SK-N-SH treated with all-trans-retinoic acid at 6 μM for 48 hours (cell line): ENCODE data around the gene SAP30L.

Source experiments
- ARNTL ChIP-seq: fragments of 450-650 bp; formaldehyde crosslinking; IDR thresholded peaks from 2 replicates; pipeline ENCODE4 v1.5.0; 2020; ENCODE audit warnings: low read depth, mild to moderate bottlenecking, moderate library complexity, borderline replicate concordance
- CSDC2 ChIP-seq: fragments of 250-450 bp; sonication (Bioruptor Pico); IDR thresholded peaks from 2 replicates; pipeline ENCODE4 v1.5.0; 2020; ENCODE audit warnings: mild to moderate bottlenecking, moderate library complexity
- ESRRG ChIP-seq: fragments of 250-450 bp; sonication (Bioruptor Pico); IDR thresholded peaks from 2 replicates; pipeline ENCODE4 v1.6.1; 2021; ENCODE audit warnings: mild to moderate bottlenecking
- GLIS3 ChIP-seq: fragments of 250-450 bp; sonication (Bioruptor Pico); IDR thresholded peaks from 2 replicates; pipeline ENCODE4 v1.5.0; 2020; ENCODE audit warnings: mild to moderate bottlenecking, moderate library complexity
- ISL1 ChIP-seq: fragments of 250-450 bp; sonication (Bioruptor Pico); IDR thresholded peaks from 2 replicates; pipeline ENCODE4 v2.1.2; 2022; ENCODE audit warnings: mild to moderate bottlenecking, moderate library complexity
- PPARA ChIP-seq: fragments of 250-450 bp; sonication (Bioruptor Pico); IDR thresholded peaks from 2 replicates; pipeline ENCODE4 v1.5.0; 2020; ENCODE audit warnings: mild to moderate bottlenecking, borderline replicate concordance
- SNAI2 ChIP-seq: fragments of 250-450 bp; sonication (Bioruptor Pico); IDR thresholded peaks from 2 replicates; pipeline ENCODE4 v1.5.0; 2020; ENCODE audit warnings: mild to moderate bottlenecking, moderate library complexity
- ZFP3 ChIP-seq: fragments of 250-450 bp; sonication (Bioruptor Pico); IDR thresholded peaks from 2 replicates; pipeline ENCODE4 v1.5.0; 2020; ENCODE audit warnings: mild to moderate bottlenecking, moderate library complexity
- ZFP30 ChIP-seq: fragments of 450-650 bp; formaldehyde crosslinking; IDR thresholded peaks from 2 replicates; pipeline ENCODE4 v1.5.0; 2022; ENCODE audit warnings: mild to moderate bottlenecking, moderate library complexity
- ZNF8 ChIP-seq: fragments of 450-650 bp; formaldehyde crosslinking; IDR thresholded peaks from 2 replicates; pipeline ENCODE4 v1.5.0; 2020; ENCODE audit warnings: mild to moderate bottlenecking, moderate library complexity
- TF ChIP-seq, protein P1 (sequence below): fragments of 250-450 bp; sonication (Bioruptor Pico); IDR thresholded peaks from 2 replicates; pipeline ENCODE4 v1.8.0; 2021; ENCODE audit warnings: low read depth, mild to moderate bottlenecking, moderate library complexity, borderline replicate concordance
- TF ChIP-seq, protein P2 (sequence below): fragments of 250-450 bp; sonication (Bioruptor Pico); IDR thresholded peaks from 2 replicates; pipeline ENCODE4 v1.5.0; 2020; ENCODE audit warnings: mild to moderate bottlenecking, moderate library complexity
- TF ChIP-seq, protein P3 (sequence below): fragments of 250-450 bp; sonication (Bioruptor Pico); IDR thresholded peaks from 2 replicates; pipeline ENCODE4 v1.8.0; 2020; ENCODE audit warnings: mild to moderate bottlenecking, moderate library complexity, borderline replicate concordance

DNA sequence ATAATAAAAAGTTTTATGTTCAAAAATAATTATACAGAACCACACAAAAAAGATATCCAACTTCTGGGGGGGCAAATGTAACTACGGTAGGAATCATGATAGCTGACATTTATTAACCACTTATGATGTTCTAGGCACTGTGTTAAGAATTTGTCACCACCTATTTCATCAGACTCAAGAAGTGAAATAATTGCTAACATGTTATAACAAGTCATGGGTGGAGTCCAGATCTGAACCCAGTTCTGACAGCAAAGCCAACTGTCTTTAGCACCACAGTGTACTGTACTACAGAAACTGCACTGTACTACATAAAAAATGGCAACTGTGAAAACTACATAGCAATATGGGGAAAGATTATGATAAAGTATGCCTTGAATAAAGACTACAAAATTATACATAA, 3.0 kb upstream of the SAP30L start:
- TF ChIP-seq, protein P1, sequence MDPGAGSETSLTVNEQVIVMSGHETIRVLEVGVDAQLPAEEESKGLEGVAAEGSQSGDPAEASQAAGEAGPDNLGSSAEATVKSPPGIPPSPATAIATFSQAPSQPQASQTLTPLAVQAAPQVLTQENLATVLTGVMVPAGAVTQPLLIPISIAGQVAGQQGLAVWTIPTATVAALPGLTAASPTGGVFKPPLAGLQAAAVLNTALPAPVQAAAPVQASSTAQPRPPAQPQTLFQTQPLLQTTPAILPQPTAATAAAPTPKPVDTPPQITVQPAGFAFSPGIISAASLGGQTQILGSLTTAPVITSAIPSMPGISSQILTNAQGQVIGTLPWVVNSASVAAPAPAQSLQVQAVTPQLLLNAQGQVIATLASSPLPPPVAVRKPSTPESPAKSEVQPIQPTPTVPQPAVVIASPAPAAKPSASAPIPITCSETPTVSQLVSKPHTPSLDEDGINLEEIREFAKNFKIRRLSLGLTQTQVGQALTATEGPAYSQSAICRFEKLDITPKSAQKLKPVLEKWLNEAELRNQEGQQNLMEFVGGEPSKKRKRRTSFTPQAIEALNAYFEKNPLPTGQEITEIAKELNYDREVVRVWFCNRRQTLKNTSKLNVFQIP (CRISPR knock-in tag), result no peak
- TF ChIP-seq ARNTL (no peak), SNAI2 (no peak), ISL1 (CRISPR knock-in tag) (no peak), ZFP30 (no peak), PPARA (CRISPR knock-in tag) (no peak), CSDC2 (CRISPR knock-in tag) (no peak), GLIS3 (CRISPR knock-in tag) (no peak), ZFP3 (CRISPR knock-in tag) (no peak), ZNF8 (CRISPR knock-in tag) (no peak), ESRRG (CRISPR knock-in tag) (no peak)
- TF ChIP-seq, protein P2, sequence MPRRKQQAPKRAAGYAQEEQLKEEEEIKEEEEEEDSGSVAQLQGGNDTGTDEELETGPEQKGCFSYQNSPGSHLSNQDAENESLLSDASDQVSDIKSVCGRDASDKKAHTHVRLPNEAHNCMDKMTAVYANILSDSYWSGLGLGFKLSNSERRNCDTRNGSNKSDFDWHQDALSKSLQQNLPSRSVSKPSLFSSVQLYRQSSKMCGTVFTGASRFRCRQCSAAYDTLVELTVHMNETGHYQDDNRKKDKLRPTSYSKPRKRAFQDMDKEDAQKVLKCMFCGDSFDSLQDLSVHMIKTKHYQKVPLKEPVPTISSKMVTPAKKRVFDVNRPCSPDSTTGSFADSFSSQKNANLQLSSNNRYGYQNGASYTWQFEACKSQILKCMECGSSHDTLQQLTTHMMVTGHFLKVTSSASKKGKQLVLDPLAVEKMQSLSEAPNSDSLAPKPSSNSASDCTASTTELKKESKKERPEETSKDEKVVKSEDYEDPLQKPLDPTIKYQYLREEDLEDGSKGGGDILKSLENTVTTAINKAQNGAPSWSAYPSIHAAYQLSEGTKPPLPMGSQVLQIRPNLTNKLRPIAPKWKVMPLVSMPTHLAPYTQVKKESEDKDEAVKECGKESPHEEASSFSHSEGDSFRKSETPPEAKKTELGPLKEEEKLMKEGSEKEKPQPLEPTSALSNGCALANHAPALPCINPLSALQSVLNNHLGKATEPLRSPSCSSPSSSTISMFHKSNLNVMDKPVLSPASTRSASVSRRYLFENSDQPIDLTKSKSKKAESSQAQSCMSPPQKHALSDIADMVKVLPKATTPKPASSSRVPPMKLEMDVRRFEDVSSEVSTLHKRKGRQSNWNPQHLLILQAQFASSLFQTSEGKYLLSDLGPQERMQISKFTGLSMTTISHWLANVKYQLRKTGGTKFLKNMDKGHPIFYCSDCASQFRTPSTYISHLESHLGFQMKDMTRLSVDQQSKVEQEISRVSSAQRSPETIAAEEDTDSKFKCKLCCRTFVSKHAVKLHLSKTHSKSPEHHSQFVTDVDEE (CRISPR knock-in tag), result no peak
- TF ChIP-seq, protein P3, sequence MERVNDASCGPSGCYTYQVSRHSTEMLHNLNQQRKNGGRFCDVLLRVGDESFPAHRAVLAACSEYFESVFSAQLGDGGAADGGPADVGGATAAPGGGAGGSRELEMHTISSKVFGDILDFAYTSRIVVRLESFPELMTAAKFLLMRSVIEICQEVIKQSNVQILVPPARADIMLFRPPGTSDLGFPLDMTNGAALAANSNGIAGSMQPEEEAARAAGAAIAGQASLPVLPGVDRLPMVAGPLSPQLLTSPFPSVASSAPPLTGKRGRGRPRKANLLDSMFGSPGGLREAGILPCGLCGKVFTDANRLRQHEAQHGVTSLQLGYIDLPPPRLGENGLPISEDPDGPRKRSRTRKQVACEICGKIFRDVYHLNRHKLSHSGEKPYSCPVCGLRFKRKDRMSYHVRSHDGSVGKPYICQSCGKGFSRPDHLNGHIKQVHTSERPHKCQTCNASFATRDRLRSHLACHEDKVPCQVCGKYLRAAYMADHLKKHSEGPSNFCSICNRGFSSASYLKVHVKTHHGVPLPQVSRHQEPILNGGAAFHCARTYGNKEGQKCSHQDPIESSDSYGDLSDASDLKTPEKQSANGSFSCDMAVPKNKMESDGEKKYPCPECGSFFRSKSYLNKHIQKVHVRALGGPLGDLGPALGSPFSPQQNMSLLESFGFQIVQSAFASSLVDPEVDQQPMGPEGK, result no peak
